Neural crest cell (in vitro differentiated cells): Measurements from ENCODE around the gene CHN2. TPM values are rescaled to one million over a fixed set of nuclear protein-coding genes. Genes with fewer than 3 reads are reported as not detected.

Experiments used
- DNase-seq: peaks from one replicate; pipeline ENCODE4 v3.0.0; 2021; ENCODE audit warnings: low read depth, mixed read lengths, low spot score
- H3K27ac Mint-ChIP-seq: one replicate; pipeline ENCODE4 v1.8.0; 2021; ENCODE audit warnings: mild to moderate bottlenecking, mixed read lengths; ENCODE audit not compliant: unreplicated experiment
- H3K27me3 Mint-ChIP-seq: 2 replicates; pipeline ENCODE4 v1.8.0; 2021; ENCODE audit warnings: low read depth, mild to moderate bottlenecking, mixed read lengths
- H3K36me3 Mint-ChIP-seq: 2 replicates; pipeline ENCODE4 v1.8.0; 2021; ENCODE audit warnings: low read depth, mild to moderate bottlenecking, mixed read lengths
- H3K4me1 Mint-ChIP-seq: 2 replicates; pipeline ENCODE4 v1.8.0; 2021; ENCODE audit warnings: mixed read lengths
- H3K4me3 Mint-ChIP-seq: one replicate; pipeline ENCODE4 v1.8.0; 2021; ENCODE audit warnings: mild to moderate bottlenecking, mixed read lengths
- H3K9me3 Mint-ChIP-seq: 2 replicates; pipeline ENCODE4 v1.8.0; 2021; ENCODE audit warnings: mixed read lengths
- total RNA-seq: library from RNA; stranded (reverse); gene quantifications from 2 replicates; pipeline ENCODE4 v1.2.1, GENCODE V29; 2021
- TF ChIP-seq, protein P1 (sequence below): fragments of 200-600 bp; sonication (generic); conservative IDR thresholded peaks from 2 replicates; pipeline ENCODE4 v1.5.0; 2021; ENCODE audit warnings: antibody characterized with exemption, mild to moderate bottlenecking

CHN2 gene
- total RNA-seq, 1 donor from 2014 or later: 15.4 TPM

GRCh38 chr7:29274146-29275017 is 79.8 kb downstream of the CHN2 start:
- no peak for DNase-seq
- Mint-ChIP-seq H3K4me1 (peaks cover 7% of the 10 kb centered on the region), H3K27ac (no peak overlapping the region), H3K27me3 (no peaks in the 10 kb centered on the region), H3K9me3 (no peaks in the 10 kb centered on the region), H3K36me3 (peaks cover under 1% of the 10 kb centered on the region), H3K4me3 (no peak overlapping the region)
- TF ChIP-seq, protein P1, sequence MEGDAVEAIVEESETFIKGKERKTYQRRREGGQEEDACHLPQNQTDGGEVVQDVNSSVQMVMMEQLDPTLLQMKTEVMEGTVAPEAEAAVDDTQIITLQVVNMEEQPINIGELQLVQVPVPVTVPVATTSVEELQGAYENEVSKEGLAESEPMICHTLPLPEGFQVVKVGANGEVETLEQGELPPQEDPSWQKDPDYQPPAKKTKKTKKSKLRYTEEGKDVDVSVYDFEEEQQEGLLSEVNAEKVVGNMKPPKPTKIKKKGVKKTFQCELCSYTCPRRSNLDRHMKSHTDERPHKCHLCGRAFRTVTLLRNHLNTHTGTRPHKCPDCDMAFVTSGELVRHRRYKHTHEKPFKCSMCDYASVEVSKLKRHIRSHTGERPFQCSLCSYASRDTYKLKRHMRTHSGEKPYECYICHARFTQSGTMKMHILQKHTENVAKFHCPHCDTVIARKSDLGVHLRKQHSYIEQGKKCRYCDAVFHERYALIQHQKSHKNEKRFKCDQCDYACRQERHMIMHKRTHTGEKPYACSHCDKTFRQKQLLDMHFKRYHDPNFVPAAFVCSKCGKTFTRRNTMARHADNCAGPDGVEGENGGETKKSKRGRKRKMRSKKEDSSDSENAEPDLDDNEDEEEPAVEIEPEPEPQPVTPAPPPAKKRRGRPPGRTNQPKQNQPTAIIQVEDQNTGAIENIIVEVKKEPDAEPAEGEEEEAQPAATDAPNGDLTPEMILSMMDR: no peak

- TF ChIP-seq, protein P1: no peak
- H3K27me3 Mint-ChIP-seq: no peaks in the 10 kb centered on the region
- no peak overlapping the region for H3K4me3 Mint-ChIP-seq
- DNase-seq: no peak
- H3K9me3 Mint-ChIP-seq: no peaks in the 10 kb centered on the region
- H3K36me3 Mint-ChIP-seq: peaks cover 4% of the 10 kb centered on the region
- H3K4me1 Mint-ChIP-seq: peaks cover 7% of the 10 kb centered on the region
- no peak overlapping the region for H3K27ac Mint-ChIP-seq
Measured at GRCh38 chr7:29275018-29275318, 80.4 kb downstream of the CHN2 start.

- Mint-ChIP-seq H3K4me3 (no peak overlapping the region), H3K36me3 (peaks cover 4% of the 10 kb centered on the region), H3K27me3 (no peaks in the 10 kb centered on the region), H3K9me3 (no peaks in the 10 kb centered on the region), H3K27ac (no peak overlapping the region), H3K4me1 (peaks cover 7% of the 10 kb centered on the region)
- no peak for DNase-seq
- TF ChIP-seq, protein P1: no peak
Measured at GRCh38 chr7:29275493-29275892, 80.9 kb downstream of the CHN2 start.

DNA sequence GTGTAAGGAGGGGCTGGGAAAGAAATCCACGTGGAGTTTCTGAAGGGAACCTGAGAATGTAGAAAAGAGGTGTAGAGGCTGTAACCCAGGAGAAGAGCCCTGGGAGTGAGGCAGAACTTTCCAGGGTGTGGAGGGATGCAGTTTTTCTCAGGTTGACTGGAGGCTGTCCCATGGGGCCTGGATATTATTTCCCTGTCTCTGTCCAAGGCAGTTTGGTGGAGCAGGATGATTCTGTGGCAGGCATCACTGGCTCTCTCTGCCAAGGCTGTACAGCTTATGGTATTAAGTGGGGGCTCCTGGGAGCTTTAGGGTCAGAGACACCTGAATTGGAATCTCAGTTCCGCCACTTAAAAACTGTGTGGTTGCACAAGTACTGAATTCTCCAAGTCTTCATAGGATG is 81.6 kb downstream of the CHN2 start:
- no peak overlapping the region for H3K4me3 Mint-ChIP-seq
- no peaks in the 10 kb centered on the region for H3K9me3 Mint-ChIP-seq
- no peaks in the 10 kb centered on the region for H3K27me3 Mint-ChIP-seq

DNA sequence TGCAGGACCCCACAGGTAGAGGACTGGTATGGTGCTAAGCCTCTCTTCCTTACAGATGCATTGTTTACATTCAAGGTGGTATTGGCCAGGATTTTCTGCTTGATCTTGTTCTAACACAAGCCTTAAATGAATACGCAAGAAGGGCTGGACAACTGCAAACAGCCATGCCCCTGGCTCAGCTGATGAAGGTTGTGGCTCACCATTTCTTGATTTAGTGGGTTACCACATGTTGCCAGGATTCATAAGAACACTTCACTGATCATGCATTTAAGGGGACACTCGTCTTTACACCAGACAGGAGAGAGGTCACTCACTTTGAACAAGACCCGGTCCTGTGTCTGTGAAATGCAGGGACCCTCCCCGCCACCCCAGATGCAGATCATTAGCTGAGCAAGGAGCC is 82.2 kb downstream of the CHN2 start:
- no peak overlapping the region for H3K27ac Mint-ChIP-seq
- peaks cover 4% of the 10 kb centered on the region for H3K36me3 Mint-ChIP-seq
- TF ChIP-seq, protein P1: no peak
- DNase-seq: no peak
- no peaks in the 10 kb centered on the region for H3K9me3 Mint-ChIP-seq
- no peaks in the 10 kb centered on the region for H3K4me1 Mint-ChIP-seq
- no peak overlapping the region for H3K4me3 Mint-ChIP-seq
- H3K27me3 Mint-ChIP-seq: no peaks in the 10 kb centered on the region

More for the DNA sequence above, 81.6 kb downstream of the CHN2 start:
- Mint-ChIP-seq H3K27ac (no peak overlapping the region), H3K36me3 (peaks cover 4% of the 10 kb centered on the region), H3K4me1 (peaks cover under 1% of the 10 kb centered on the region)
- TF ChIP-seq, protein P1: no peak
- DNase-seq: no peak
